ENCODE data around the gene MBD5.

DNA sequence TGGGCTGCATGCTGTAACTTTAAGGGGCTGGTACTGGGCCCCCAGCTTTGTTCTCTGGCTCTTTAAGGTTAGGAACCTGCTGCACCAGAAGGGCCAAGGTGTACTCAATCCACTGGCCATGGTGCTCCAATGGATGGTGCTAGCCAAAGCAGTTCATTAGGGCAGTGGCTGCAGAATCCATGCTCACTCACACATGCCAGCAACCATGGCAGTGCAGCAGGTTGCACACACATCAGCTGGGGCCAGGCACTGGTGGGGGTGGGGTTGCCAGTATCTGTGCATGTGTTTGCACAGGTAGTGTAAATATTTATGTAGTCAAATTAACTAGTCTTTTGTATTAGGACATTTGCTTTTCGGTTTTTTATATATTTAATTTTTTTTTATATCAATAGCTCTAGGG lies 395.4 kb downstream of the MBD5 start:
- TF ChIP-seq, protein P1, sequence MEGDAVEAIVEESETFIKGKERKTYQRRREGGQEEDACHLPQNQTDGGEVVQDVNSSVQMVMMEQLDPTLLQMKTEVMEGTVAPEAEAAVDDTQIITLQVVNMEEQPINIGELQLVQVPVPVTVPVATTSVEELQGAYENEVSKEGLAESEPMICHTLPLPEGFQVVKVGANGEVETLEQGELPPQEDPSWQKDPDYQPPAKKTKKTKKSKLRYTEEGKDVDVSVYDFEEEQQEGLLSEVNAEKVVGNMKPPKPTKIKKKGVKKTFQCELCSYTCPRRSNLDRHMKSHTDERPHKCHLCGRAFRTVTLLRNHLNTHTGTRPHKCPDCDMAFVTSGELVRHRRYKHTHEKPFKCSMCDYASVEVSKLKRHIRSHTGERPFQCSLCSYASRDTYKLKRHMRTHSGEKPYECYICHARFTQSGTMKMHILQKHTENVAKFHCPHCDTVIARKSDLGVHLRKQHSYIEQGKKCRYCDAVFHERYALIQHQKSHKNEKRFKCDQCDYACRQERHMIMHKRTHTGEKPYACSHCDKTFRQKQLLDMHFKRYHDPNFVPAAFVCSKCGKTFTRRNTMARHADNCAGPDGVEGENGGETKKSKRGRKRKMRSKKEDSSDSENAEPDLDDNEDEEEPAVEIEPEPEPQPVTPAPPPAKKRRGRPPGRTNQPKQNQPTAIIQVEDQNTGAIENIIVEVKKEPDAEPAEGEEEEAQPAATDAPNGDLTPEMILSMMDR (IDR thresholded peaks at IDR 0.05), result no peak
- TF ChIP-seq TEAD4 (IDR thresholded peaks at IDR 0.05; ENCODE audit: borderline replicate concordance, insufficient read depth), result no peak

All from SK-N-SH (cell line).